Measurements from ENCODE around the gene FMO5. TPM values are rescaled to one million over a fixed set of nuclear protein-coding genes. Genes with fewer than 3 reads are reported as not detected.
A peak's percentile ranks its signal among the peaks of the same experiment; 100 is the strongest.
"Not testable (repeated sequence)": the region's sequence is repeated elsewhere in the genome, so short reads cannot be mapped to it uniquely, and the experiment has no call there.

The FMO5 gene
- total RNA-seq, 2 donors from 2014 or later, result 0.46 to 0.82 TPM

- H3K27me3 Mint-ChIP-seq (ENCODE audit: low read depth), result no peaks in the 10 kb centered on the region
- H3K27ac Mint-ChIP-seq, result peak within 1 kb of the TSS; percentile 92
- peaks cover 53% of the 10 kb centered on the region for H3K4me1 Mint-ChIP-seq (ENCODE audit: low read depth)
- peak within 1 kb of the TSS; percentile 97 to 99 for H3K4me3 Mint-ChIP-seq
- DNase-seq (peak; percentile 94 to 96), ATAC-seq (replicated peaks in 1 of 2) (peak; percentile 91 to 92)
- H3K9me3 Mint-ChIP-seq, result no peaks in the 10 kb centered on the region
- peaks cover 10 to 14% of the 10 kb centered on the region in 2 donors for H3K36me3 Mint-ChIP-seq (ENCODE audit: insufficient read depth in 2 of 2)
Measured at GRCh38 chr1:147172168-147173016, 52.7 kb downstream of the FMO5 start, which contains the start of gene PRKAB2. TSS of gene PRKAB2 (minus strand) at chr1:147172470. CDS start at chr1:147172144, 326 bp downstream.

GRCh38 chr1:147171399-147172167, 53.6 kb downstream of the FMO5 start:
- H3K27me3 Mint-ChIP-seq (ENCODE audit: low read depth), result no peaks in the 10 kb centered on the region
- H3K36me3 Mint-ChIP-seq (ENCODE audit: insufficient read depth in 2 of 2), result peaks cover 9 to 20% of the 10 kb centered on the region in 2 donors
- H3K4me1 Mint-ChIP-seq (ENCODE audit: low read depth), result peaks cover 49% of the 10 kb centered on the region
- no peaks in the 10 kb centered on the region for H3K9me3 Mint-ChIP-seq
- no peak for ATAC-seq (replicated peaks in 1 of 2)
- H3K27ac Mint-ChIP-seq, result peak overlapping the region; percentile 75
- DNase-seq, result no peak
- H3K4me3 Mint-ChIP-seq, result peak overlapping the region; percentile 97 to 99

- Mint-ChIP-seq H3K36me3 (ENCODE audit: insufficient read depth in 2 of 2) (peaks cover 11 to 23% of the 10 kb centered on the region in 2 donors), H3K4me1 (ENCODE audit: low read depth) (peaks cover 49% of the 10 kb centered on the region), H3K27me3 (ENCODE audit: low read depth) (no peaks in the 10 kb centered on the region), H3K4me3 (peak overlapping the region; percentile 11 to 99), H3K27ac (no peak overlapping the region), H3K9me3 (no peaks in the 10 kb centered on the region)
- ATAC-seq (replicated peaks in 1 of 2) (no peak), DNase-seq (no peak)
Measured at GRCh38 chr1:147169840-147170674, 55.1 kb downstream of the FMO5 start.

- Mint-ChIP-seq H3K4me1 (ENCODE audit: low read depth) (peaks cover 47% of the 10 kb centered on the region), H3K4me3 (no peak overlapping the region), H3K27me3 (ENCODE audit: low read depth) (no peaks in the 10 kb centered on the region), H3K9me3 (no peaks in the 10 kb centered on the region), H3K27ac (no peak overlapping the region), H3K36me3 (ENCODE audit: insufficient read depth in 2 of 2) (peaks cover 11 to 23% of the 10 kb centered on the region in 2 donors)
- ATAC-seq (replicated peaks in 1 of 2) (no peak), DNase-seq (no peak)
Measured at GRCh38 chr1:147169171-147169570, 56.0 kb downstream of the FMO5 start.

- Mint-ChIP-seq H3K9me3 (no peaks in the 10 kb centered on the region), H3K4me3 (no peak overlapping the region), H3K27me3 (ENCODE audit: low read depth) (no peaks in the 10 kb centered on the region), H3K4me1 (ENCODE audit: low read depth) (peaks cover 41% of the 10 kb centered on the region), H3K27ac (no peak overlapping the region), H3K36me3 (ENCODE audit: insufficient read depth in 2 of 2) (peaks cover 11 to 25% of the 10 kb centered on the region in 2 donors)
- DNase-seq, result no peak
- no peak for ATAC-seq (replicated peaks in 1 of 2)
Measured at GRCh38 chr1:147168626-147169058, 56.5 kb downstream of the FMO5 start.

- ATAC-seq (replicated peaks in 1 of 2), result peak in 1 of 2 donors; percentile 17
- Mint-ChIP-seq H3K27me3 (ENCODE audit: low read depth) (no peaks in the 10 kb centered on the region), H3K27ac (peak overlapping the region; percentile 28), H3K36me3 (ENCODE audit: insufficient read depth in 2 of 2) (peaks cover 6 to 17% of the 10 kb centered on the region in 2 donors), H3K4me3 (no peak overlapping the region), H3K4me1 (ENCODE audit: low read depth) (peaks cover 30% of the 10 kb centered on the region), H3K9me3 (no peaks in the 10 kb centered on the region)
- DNase-seq, result no peak
Measured at GRCh38 chr1:147167365-147167764, 57.8 kb downstream of the FMO5 start.

GRCh38 chr1:147163019-147163418, 62.1 kb downstream of the FMO5 start:
- H3K27me3 Mint-ChIP-seq (ENCODE audit: low read depth), result no peaks in the 10 kb centered on the region
- H3K9me3 Mint-ChIP-seq, result no peaks in the 10 kb centered on the region
- H3K4me1 Mint-ChIP-seq (ENCODE audit: low read depth), result no peaks in the 10 kb centered on the region
- no peak for DNase-seq
- no peak for ATAC-seq (replicated peaks in 1 of 2)
- peaks cover 6 to 20% of the 10 kb centered on the region in 2 donors for H3K36me3 Mint-ChIP-seq (ENCODE audit: insufficient read depth in 2 of 2)
- no peak overlapping the region for H3K4me3 Mint-ChIP-seq
- no peak overlapping the region for H3K27ac Mint-ChIP-seq

GRCh38 chr1:147162093-147162492, 63.0 kb downstream of the FMO5 start:
- H3K36me3 Mint-ChIP-seq (ENCODE audit: insufficient read depth in 2 of 2), result peaks cover 6 to 20% of the 10 kb centered on the region in 2 donors
- no peak overlapping the region for H3K4me3 Mint-ChIP-seq
- H3K4me1 Mint-ChIP-seq (ENCODE audit: low read depth), result no peaks in the 10 kb centered on the region
- H3K27me3 Mint-ChIP-seq (ENCODE audit: low read depth), result no peaks in the 10 kb centered on the region
- no peaks in the 10 kb centered on the region for H3K9me3 Mint-ChIP-seq
- peak overlapping the region; percentile 9 for H3K27ac Mint-ChIP-seq
- ATAC-seq (replicated peaks in 1 of 2) (no peak), DNase-seq (no peak)

- H3K4me1 Mint-ChIP-seq (ENCODE audit: low read depth); DNase-seq; H3K27me3 Mint-ChIP-seq (ENCODE audit: low read depth); H3K9me3 Mint-ChIP-seq; H3K27ac Mint-ChIP-seq; ATAC-seq (replicated peaks in 1 of 2); H3K4me3 Mint-ChIP-seq: not testable (repeated sequence)
- peaks cover 5 to 11% of the 10 kb centered on the region in 2 donors for H3K36me3 Mint-ChIP-seq (ENCODE audit: insufficient read depth in 2 of 2)
Measured at GRCh38 chr1:147157116-147157515, 68.0 kb downstream of the FMO5 start.

GRCh38 chr1:147156642-147157041, 68.5 kb downstream of the FMO5 start:
- Mint-ChIP-seq H3K27ac (no peak overlapping the region), H3K9me3 (no peaks in the 10 kb centered on the region), H3K27me3 (ENCODE audit: low read depth) (no peaks in the 10 kb centered on the region), H3K4me1 (ENCODE audit: low read depth) (no peaks in the 10 kb centered on the region), H3K36me3 (ENCODE audit: insufficient read depth in 2 of 2) (peaks cover 5 to 11% of the 10 kb centered on the region in 2 donors), H3K4me3 (no peak overlapping the region)
- no peak for DNase-seq
- ATAC-seq (replicated peaks in 1 of 2), result no peak

GRCh38 chr1:147152772-147153171, 72.4 kb downstream of the FMO5 start:
- Mint-ChIP-seq H3K36me3 (ENCODE audit: insufficient read depth in 2 of 2) (no peaks in the 10 kb centered on the region), H3K27ac (no peak overlapping the region), H3K4me1 (ENCODE audit: low read depth) (no peaks in the 10 kb centered on the region), H3K27me3 (ENCODE audit: low read depth) (no peaks in the 10 kb centered on the region), H3K4me3 (no peak overlapping the region), H3K9me3 (no peaks in the 10 kb centered on the region)
- ATAC-seq (replicated peaks in 1 of 2) (no peak), DNase-seq (no peak)

- H3K27me3 Mint-ChIP-seq (ENCODE audit: low read depth), result no peaks in the 10 kb centered on the region
- DNase-seq, result no peak
- H3K4me1 Mint-ChIP-seq (ENCODE audit: low read depth), result no peaks in the 10 kb centered on the region
- no peaks in the 10 kb centered on the region for H3K9me3 Mint-ChIP-seq
- H3K36me3 Mint-ChIP-seq (ENCODE audit: insufficient read depth in 2 of 2), result no peaks in the 10 kb centered on the region
- no peak for ATAC-seq (replicated peaks in 1 of 2)
- H3K27ac Mint-ChIP-seq, result no peak overlapping the region
- H3K4me3 Mint-ChIP-seq, result no peak overlapping the region
Measured at GRCh38 chr1:147151244-147151643, 73.9 kb downstream of the FMO5 start.
